ENCODE results near the gene OTOA.

- no peak for TF ChIP-seq POLR2A (IDR thresholded peaks at IDR 0.05)
- TF ChIP-seq, protein P1, sequence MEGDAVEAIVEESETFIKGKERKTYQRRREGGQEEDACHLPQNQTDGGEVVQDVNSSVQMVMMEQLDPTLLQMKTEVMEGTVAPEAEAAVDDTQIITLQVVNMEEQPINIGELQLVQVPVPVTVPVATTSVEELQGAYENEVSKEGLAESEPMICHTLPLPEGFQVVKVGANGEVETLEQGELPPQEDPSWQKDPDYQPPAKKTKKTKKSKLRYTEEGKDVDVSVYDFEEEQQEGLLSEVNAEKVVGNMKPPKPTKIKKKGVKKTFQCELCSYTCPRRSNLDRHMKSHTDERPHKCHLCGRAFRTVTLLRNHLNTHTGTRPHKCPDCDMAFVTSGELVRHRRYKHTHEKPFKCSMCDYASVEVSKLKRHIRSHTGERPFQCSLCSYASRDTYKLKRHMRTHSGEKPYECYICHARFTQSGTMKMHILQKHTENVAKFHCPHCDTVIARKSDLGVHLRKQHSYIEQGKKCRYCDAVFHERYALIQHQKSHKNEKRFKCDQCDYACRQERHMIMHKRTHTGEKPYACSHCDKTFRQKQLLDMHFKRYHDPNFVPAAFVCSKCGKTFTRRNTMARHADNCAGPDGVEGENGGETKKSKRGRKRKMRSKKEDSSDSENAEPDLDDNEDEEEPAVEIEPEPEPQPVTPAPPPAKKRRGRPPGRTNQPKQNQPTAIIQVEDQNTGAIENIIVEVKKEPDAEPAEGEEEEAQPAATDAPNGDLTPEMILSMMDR (IDR thresholded peaks at IDR 0.05), result no peak
Observed at GRCh38 chr16:21722771-21723455, 59.1 kb downstream of the OTOA start.

All from transverse colon (tissue), 3 donors.